ENCODE results near the gene FAM124B.

The FAM124B gene

GRCh38 chr2:224401641-224402342 lies at the start of gene FAM124B:
FAM124B (minus strand) TSS chr2:224402107; CDS start chr2:224401768, 339 bp downstream.
- DNase-seq, result peak in 7 of 10 donors; percentile 6 to 78 (median 38)
- intact Hi-C loops (cut with DNase I), result no loop called here

- no peak for DNase-seq
- intact Hi-C loops (cut with DNase I), result loop anchor here (5.0 kb wide), 1 partner anchor 92 kb away; no protein-coding TSS in a partner anchor
These were observed 47.6 kb upstream of the FAM124B start for GRCh38 chr2:224449212-224450147.

GRCh38 chr2:224448236-224448635 lies 46.3 kb upstream of the FAM124B start:
- intact Hi-C loops (cut with DNase I), result loop anchor here (5.0 kb wide), 1 partner anchor 91 kb away; no protein-coding TSS in a partner anchor
- no peak for DNase-seq

- intact Hi-C loops (cut with DNase I), result loop anchor here (5.0 kb wide), 1 partner anchor 87 kb away; no protein-coding TSS in a partner anchor
- DNase-seq, result no peak
These were observed 42.9 kb upstream of the FAM124B start for GRCh38 chr2:224444783-224445182.

- no peak for DNase-seq
- intact Hi-C loops (cut with DNase I), result no loop called here
These were observed 42.1 kb upstream of the FAM124B start for GRCh38 chr2:224444021-224444420.

- DNase-seq, result peak in 2 of 10 donors; percentile 65 to 80
- intact Hi-C loops (cut with DNase I), result no loop called here
These were observed 40.4 kb upstream of the FAM124B start for GRCh38 chr2:224442071-224442967.

GRCh38 chr2:224440988-224441387 lies 39.1 kb upstream of the FAM124B start:
- DNase-seq, result no peak
- intact Hi-C loops (cut with DNase I), result no loop called here

- no peak for DNase-seq
- intact Hi-C loops (cut with DNase I), result no loop called here
These were observed 36.8 kb upstream of the FAM124B start for GRCh38 chr2:224438726-224439125.

GRCh38 chr2:224436634-224437033 lies 34.7 kb upstream of the FAM124B start:
- intact Hi-C loops (cut with DNase I), result no loop called here
- no peak for DNase-seq

- intact Hi-C loops (cut with DNase I), result no loop called here
- no peak for DNase-seq
These were observed 32.7 kb upstream of the FAM124B start for GRCh38 chr2:224434618-224435017.

- intact Hi-C loops (cut with DNase I), result no loop called here
- DNase-seq, result peak in 4 of 10 donors; percentile 6 to 83 (median 43)
These were observed 31.5 kb upstream of the FAM124B start for GRCh38 chr2:224433442-224433841.

- intact Hi-C loops (cut with DNase I), result no loop called here
These were observed 30.2 kb upstream of the FAM124B start for GRCh38 chr2:224432003-224432579.

GRCh38 chr2:224429441-224429810 lies 27.5 kb upstream of the FAM124B start:
- intact Hi-C loops (cut with DNase I), result no loop called here
- DNase-seq, result no peak

More at GRCh38 chr2:224432003-224432579, 30.2 kb upstream of the FAM124B start:
- DNase-seq, result no peak

- DNase-seq, result no peak
- intact Hi-C loops (cut with DNase I), result no loop called here
These were observed 27.0 kb upstream of the FAM124B start for GRCh38 chr2:224428787-224429440.

- intact Hi-C loops (cut with DNase I), result no loop called here
- DNase-seq, result no peak
These were observed 25.6 kb upstream of the FAM124B start for GRCh38 chr2:224427471-224427870.

- DNase-seq, result no peak
- intact Hi-C loops (cut with DNase I), result no loop called here
These were observed 24.7 kb upstream of the FAM124B start for GRCh38 chr2:224426656-224427055.

GRCh38 chr2:224421065-224421464 lies 19.2 kb upstream of the FAM124B start:
- intact Hi-C loops (cut with DNase I), result no loop called here
- no peak for DNase-seq

GRCh38 chr2:224417947-224418346 lies 16.0 kb upstream of the FAM124B start:
- intact Hi-C loops (cut with DNase I), result no loop called here
- DNase-seq, result no peak

- DNase-seq, result no peak
- intact Hi-C loops (cut with DNase I), result no loop called here
These were observed 15.4 kb upstream of the FAM124B start for GRCh38 chr2:224417361-224417729.
